Urothelium cell line (cell line): ENCODE measurements around the gene CCL16.
"Not testable (repeated sequence)": the region's sequence is repeated elsewhere in the genome, so short reads cannot be mapped to it uniquely, and the experiment has no call there.

Experiments used
- DNase-seq: peaks from one replicate; pipeline ENCODE4 v3.0.0; 2011; ENCODE audit warnings: low spot score, mixed read lengths
- FAIRE-seq: peaks from 2 replicates; lab custom pipeline; 2011; peaks lifted over from hg19 to GRCh38; lab: Jason Lieb, UNC

The CCL16 gene, protein sequence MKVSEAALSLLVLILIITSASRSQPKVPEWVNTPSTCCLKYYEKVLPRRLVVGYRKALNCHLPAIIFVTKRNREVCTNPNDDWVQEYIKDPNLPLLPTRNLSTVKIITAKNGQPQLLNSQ

GRCh38 chr17:35981246-35981645, at the start of gene CCL16:
TSS of gene CCL16 (minus strand) at chr17:35981497. CDS start at chr17:35981420, 77 bp downstream.
- DNase-seq (no peak), FAIRE-seq (no peak)

DNA sequence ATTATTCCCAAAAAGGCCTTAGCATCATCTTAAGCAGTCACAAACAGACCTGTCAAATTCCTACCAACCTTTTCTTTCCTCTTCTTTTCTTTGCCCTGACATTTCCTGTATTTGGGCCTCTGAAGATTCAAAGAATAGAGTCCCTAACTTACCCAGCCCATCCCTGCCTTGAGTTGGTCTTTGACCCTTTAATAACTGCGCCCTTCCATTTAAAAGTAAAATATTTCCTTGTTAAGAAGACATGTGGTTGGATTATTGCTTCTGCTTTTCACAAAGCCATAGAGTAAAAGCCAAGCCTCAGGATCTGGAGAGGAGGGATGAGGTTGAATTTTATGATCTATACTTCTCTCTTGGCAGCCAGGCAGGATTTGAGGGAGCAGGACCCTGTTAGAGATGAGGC, 49.7 kb upstream of the CCL16 start:
- no peak for FAIRE-seq
- no peak for DNase-seq

DNA sequence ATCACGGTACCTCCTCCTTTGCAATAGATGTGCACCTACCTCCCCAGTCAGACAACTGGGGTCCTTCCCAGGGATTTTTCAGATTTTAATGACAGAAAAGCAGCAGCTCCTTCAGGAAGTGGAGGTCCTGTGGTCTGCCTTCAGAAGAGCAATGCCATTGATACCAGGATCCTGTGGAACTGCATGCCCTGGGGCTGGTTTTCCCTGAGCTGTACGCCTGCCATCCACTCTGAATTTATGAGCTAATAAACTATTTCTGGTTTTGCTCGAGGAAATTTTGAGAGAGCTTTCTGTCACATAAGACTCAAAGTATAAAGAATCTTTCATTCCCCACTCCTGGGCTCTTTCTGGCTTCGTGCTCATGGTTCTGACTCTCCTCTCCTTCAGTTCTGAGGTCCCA, 46.5 kb upstream of the CCL16 start:
- no peak for FAIRE-seq
- no peak for DNase-seq

GRCh38 chr17:36024106-36024869, 43.0 kb upstream of the CCL16 start:
- FAIRE-seq (no peak), DNase-seq (no peak)

GRCh38 chr17:36019423-36019822, 38.1 kb upstream of the CCL16 start:
- DNase-seq (no peak), FAIRE-seq (no peak)

DNA sequence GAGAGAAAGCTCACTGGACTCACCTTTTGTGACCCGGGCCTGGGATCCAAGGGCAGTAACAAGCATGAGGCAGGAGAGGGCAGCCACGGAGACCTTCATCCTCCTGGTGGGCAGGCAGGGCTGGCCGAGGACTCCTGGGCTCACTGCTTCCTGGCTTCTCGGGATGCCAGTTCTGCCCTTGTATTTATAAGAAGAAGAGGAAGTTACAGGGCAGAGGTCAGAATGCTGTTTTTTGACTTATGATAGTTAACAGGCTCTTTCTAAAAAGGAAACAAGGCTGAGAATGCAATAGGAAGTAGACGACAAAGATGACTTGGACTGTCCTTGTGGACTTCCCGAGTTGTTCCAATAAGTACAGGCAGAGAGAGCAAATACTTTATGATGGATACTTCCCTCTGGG, 36.5 kb upstream of the CCL16 start, which contains the start of gene CCL23:
CCL23 (minus strand) TSS at position 174 of the 400 bp plus-strand sequence; CDS start at position 99, 75 bp downstream.
- FAIRE-seq (no peak), DNase-seq (no peak)

GRCh38 chr17:36016555-36016954, 35.3 kb upstream of the CCL16 start:
- FAIRE-seq (no peak), DNase-seq (no peak)

DNA sequence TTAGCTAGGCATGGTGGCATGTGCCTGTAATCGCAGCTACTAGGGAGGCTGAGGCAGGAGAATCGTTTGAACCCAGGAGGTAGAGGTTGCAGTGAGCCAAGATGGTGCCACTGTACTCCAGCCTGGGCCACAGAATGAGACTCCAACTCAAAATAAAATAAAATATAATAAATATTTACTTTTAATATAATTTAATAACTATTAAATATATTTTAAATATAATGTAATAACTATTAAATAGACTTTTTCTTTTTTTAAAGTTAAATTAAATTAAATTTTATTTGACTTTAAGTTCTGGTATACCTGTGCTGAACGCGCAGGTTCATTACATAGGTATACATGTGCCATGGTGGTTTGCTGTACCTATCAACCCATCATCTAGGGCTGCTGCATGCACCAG, 34.6 kb upstream of the CCL16 start:
- not testable (repeated sequence) for DNase-seq, FAIRE-seq

DNA sequence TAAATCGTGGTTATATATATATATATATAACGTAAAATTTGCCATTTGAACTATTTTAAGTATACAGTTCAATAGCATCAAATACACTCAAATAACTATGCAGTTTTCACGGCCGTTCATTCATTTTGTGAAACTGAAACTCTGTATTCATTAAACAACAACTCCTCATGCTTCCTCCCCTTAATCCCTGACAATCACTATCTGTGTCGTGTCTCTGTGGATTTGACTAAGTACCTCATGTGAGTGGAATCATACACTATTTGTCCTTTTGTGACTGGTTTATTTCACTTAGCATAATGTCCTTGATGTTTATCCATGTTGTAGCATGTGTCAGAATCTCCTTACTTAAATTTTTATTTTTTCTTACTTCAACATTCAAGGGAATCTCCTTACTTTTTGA, 33.6 kb upstream of the CCL16 start:
- DNase-seq (no peak), FAIRE-seq (no peak)

DNA sequence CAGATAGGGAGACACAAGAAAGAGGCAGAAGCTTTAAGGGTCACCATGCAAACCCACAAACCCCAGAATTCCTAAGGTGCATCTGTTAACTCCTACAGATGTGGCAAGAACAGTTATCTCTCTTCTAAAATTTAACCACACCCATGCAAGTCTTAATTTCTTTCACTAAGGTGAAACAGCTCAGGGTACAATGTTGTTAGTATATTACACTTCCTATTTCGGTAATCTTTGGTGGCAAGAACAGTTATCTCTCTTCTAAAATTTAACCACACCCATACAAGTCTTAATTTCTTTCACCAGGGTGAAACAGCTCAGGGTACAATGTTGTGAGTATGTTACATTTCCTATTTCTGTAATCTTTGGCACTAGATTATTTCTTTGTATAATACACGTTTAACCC, 29.9 kb upstream of the CCL16 start:
- no peak for DNase-seq
- no peak for FAIRE-seq

DNA sequence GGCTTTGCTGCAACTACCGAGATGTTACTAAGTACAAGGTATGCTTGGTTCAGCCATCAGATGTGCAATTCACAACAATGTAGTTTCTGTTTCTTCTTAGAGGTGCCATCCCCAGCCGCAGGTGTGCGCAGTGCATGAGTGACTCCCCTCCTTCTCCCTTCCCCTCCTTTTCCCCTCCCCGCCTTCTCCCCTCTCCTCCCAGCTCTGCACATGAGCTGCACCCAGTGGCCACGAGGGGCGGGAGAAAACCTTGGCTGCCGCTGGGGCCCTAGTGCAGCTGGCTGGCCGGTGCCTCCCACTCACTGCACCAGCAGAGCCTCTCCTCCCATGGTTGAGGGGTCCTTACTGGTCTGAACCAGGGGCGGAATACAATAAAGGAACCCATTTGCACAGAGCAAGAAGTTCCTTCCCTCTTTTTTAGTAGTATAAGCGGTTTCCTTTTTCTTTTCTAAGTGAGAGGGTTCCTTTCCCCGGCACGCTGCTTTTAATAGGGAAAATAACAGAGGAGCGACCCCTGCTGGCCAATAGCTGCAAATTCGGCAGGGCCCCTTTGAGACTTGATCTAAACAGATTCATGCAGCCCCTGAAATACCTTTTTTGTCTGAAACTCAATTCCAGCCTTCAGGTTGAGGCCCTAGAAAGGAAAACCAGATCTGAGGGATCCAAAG, 27.8 kb upstream of the CCL16 start:
- FAIRE-seq, result no peak
- DNase-seq, result no peak

GRCh38 chr17:36004594-36005108, 23.4 kb upstream of the CCL16 start:
- no peak for DNase-seq
- no peak for FAIRE-seq

GRCh38 chr17:36002631-36003030, 21.3 kb upstream of the CCL16 start:
- FAIRE-seq (no peak), DNase-seq (no peak)

- DNase-seq (no peak), FAIRE-seq (no peak)
Observed at GRCh38 chr17:36001862-36002603, 20.7 kb upstream of the CCL16 start.

DNA sequence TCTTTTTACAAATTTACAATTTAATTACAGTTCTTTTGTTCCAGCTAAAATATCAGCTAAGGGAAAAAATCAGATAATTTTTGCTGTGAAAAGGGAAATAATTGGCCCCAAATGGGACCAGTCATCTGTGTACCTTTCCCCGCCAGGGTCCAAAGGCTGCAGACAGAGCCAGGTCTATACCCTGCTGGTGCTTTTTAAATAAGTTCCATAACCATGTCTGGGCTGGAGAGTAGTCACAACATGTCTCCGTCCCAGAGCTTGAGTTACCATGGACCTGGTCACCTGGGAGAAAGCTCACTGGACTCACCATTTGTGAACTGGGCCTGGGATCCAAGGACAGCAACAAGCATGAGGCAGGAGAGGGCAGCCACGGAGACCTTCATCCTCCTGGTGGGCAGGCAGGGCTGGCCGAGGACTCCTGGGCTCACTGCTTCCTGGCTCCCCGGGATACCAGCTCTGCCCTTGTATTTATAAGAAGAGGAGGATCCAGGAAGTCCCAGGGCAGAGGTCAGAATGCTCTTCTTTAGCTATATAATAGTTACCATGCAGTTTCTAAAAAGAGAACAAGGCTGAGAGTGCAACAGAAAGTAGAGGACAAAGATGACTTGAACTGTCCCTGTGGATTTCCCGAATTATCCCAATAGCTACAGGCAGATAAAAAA, 19.9 kb upstream of the CCL16 start, which contains the start of gene CCL15:
CCL15 (minus strand) TSS at position 444 of the 662 bp plus-strand sequence; CDS start at position 383, 61 bp downstream.
- DNase-seq, result no peak
- FAIRE-seq, result no peak

DNA sequence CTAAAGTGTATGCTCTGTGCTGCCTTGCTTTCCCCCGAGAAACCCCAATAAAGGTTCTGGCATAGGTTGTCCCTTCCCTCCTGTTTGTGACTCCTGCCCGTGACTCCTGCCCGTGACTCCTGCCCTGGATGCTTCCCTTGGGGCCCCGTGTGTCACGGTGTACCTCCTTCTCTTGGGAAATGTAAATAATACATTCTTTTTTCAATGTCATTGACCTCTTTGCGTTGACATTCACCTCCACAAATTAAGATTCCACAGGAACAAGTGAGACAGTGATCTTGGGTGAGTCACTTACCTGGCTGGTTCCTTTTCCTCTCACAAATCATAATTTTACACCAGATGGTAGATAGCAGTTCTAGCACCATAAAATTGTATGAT, 19.4 kb upstream of the CCL16 start:
- no peak for FAIRE-seq

DNA sequence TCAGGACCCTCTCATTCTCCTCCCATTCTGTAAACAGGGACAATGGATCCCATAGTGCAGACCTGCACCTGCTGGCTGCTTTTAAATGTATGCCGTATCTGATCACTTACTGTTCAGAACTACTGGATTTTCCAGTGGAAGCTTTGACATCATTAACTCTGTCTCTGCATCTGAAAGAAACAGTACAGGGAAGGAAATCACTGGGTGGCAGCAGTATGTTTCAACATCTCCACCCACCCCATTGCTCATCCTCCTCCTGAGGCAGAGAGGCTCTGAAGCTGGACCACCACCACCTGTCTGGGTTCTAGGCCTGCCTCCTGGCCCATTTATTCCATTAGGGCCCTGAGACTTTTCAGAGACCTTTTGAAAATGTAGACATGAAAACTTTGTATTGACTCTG, 17.5 kb upstream of the CCL16 start:
- no peak for FAIRE-seq

More for the DNA sequence above, 19.4 kb upstream of the CCL16 start:
- no peak for DNase-seq

DNA sequence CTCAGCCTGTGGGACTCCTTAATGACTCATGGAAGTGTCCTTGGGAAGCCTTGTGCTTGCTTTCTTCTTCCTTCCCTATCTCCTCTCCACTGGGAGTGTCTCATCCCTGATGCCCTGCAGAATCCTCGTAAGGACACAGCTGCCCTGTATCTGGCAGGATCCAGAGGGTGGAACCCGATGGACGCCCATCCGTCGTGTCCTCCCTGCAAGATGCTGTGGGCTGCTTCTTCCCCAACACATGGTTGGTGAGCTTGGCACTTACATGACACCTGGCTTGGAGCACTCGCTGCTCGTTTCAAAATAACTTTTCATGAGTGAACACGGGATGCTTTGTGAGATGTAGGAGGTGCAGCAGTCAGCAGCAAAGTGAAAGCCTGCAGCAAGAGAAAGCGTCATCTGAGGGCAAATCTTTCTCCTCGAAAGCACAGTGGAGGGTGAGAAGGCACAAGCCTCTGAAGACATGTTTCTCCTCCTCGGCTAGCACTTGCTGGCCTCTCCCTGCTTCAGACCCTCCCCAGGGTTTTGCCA, 16.8 kb upstream of the CCL16 start:
- DNase-seq (no peak), FAIRE-seq (no peak)

More for the DNA sequence above, 17.5 kb upstream of the CCL16 start:
- no peak for DNase-seq

DNA sequence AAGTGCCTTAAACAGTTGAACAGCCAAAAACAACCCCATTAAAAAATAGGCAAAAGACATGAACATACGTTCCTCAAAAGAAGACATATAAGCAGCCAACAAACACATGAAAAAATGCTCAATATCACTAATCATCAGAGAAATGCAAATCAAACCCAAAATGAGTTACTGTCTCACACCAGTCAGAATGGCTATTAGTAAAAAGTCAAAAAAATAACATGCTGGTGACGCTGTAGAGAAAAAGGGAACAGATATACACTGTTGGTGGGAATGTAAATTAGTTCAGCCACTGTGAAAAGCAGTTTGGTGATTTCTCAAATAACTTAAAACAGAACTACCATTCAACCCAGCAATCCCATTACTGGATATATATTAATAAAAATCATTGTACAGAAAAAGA, 14.0 kb upstream of the CCL16 start:
- not testable (repeated sequence) for FAIRE-seq

GRCh38 chr17:35991075-35991474, 9.8 kb upstream of the CCL16 start:
- DNase-seq, result no peak
- no peak for FAIRE-seq

More for the DNA sequence above, 14.0 kb upstream of the CCL16 start:
- DNase-seq, result not testable (repeated sequence)
